Mesenchymal stem cell (in vitro differentiated cells and primary cell): Measurements from ENCODE around the gene FANK1.
"Not testable (repeated sequence)": the region's sequence is repeated elsewhere in the genome, so short reads cannot be mapped to it uniquely, and the experiment has no call there.

Experiments used
- DNase-seq: peaks from one replicate; pipeline ENCODE4 v3.0.0-alpha.2; 2013
- H2AFZ ChIP-seq: one replicate; pipeline ENCODE4 v1.6.1; 2013; ENCODE audit warnings: low read depth, mild to moderate bottlenecking, control low read depth, inconsistent platforms, low read length, moderate library complexity
- H2AK5ac ChIP-seq: 2 replicates; pipeline ENCODE4 v1.6.1; 2013; ENCODE audit warnings: low read length, moderate library complexity, mild to moderate bottlenecking, inconsistent platforms; ENCODE audit not compliant: severe bottlenecking
- H2BK120ac ChIP-seq: one replicate; pipeline ENCODE4 v1.6.1; 2013; ENCODE audit warnings: low read depth, mild to moderate bottlenecking, inconsistent platforms, low read length, moderate library complexity
- H2BK12ac ChIP-seq, 2 experiments: one replicate each; pipeline ENCODE4 v1.6.1; 2013; ENCODE audit warnings: inconsistent platforms in 2 of 2, low read length in 2 of 2, mild to moderate bottlenecking in 2 of 2, moderate library complexity in 2 of 2, control low read depth in 1 of 2
- H2BK15ac ChIP-seq: one replicate; pipeline ENCODE4 v1.6.1; 2013; ENCODE audit warnings: mild to moderate bottlenecking, low read depth, inconsistent platforms; ENCODE audit not compliant: poor library complexity, severe bottlenecking
- H2BK5ac ChIP-seq: 2 replicates; pipeline ENCODE4 v1.6.1; 2013; ENCODE audit warnings: low read depth, mild to moderate bottlenecking, low read length, control low read depth, inconsistent platforms; ENCODE audit not compliant: poor library complexity, severe bottlenecking
- H3K14ac ChIP-seq, 2 experiments: one replicate each; pipeline ENCODE4 v1.6.1; 2013; ENCODE audit warnings: inconsistent platforms in 2 of 2, low read length in 2 of 2, control low read depth in 1 of 2, mild to moderate bottlenecking in 1 of 2, moderate library complexity in 1 of 2
- H3K18ac ChIP-seq, 2 experiments: one replicate each; pipeline ENCODE4 v1.6.1; 2013; ENCODE audit warnings: inconsistent platforms in 2 of 2, low read length in 2 of 2, control low read depth in 1 of 2, low read depth in 1 of 2, mild to moderate bottlenecking in 1 of 2
- H3K23ac ChIP-seq, 2 experiments: one replicate each; pipeline ENCODE4 v1.6.1; 2013; ENCODE audit warnings: inconsistent platforms in 2 of 2, low read length in 2 of 2, mild to moderate bottlenecking in 2 of 2, moderate library complexity in 2 of 2, control low read depth in 1 of 2
- H3K27ac ChIP-seq: 2 replicates; pipeline ENCODE4 v1.5.1; 2013; ENCODE audit warnings: mild to moderate bottlenecking, moderate library complexity, low read length, control low read depth, inconsistent platforms; ENCODE audit not compliant: poor library complexity, severe bottlenecking
- H3K27me3 ChIP-seq, 2 experiments: 2 replicates each; pipeline versions ENCODE4 v1.6.1 to v1.7.0; 2013; ENCODE audit warnings: low read length in 2 of 2, mild to moderate bottlenecking in 2 of 2, moderate library complexity in 2 of 2, control low read depth in 1 of 2, inconsistent platforms in 1 of 2; ENCODE audit not compliant: control insufficient read depth in 1 of 2, insufficient read depth in 1 of 2
- H3K36me3 ChIP-seq, 2 experiments: 2 replicates each; pipeline versions ENCODE4 v1.6.1 to v1.7.0; 2013; ENCODE audit warnings: low read length in 2 of 2, control low read depth in 1 of 2, inconsistent platforms in 1 of 2, low read depth in 1 of 2, mild to moderate bottlenecking in 1 of 2; ENCODE audit not compliant: insufficient read depth in 2 of 2, control insufficient read depth in 1 of 2
- H3K4ac ChIP-seq, 2 experiments: one replicate each; pipeline ENCODE4 v1.6.1; 2013; ENCODE audit warnings: inconsistent platforms in 2 of 2, low read length in 2 of 2, mild to moderate bottlenecking in 2 of 2, moderate library complexity in 2 of 2, control low read depth in 1 of 2, low read depth in 1 of 2
- H3K4me1 ChIP-seq: 2 replicates; pipeline ENCODE4 v1.6.1; 2013; ENCODE audit warnings: low read depth, low read length, control low read depth; ENCODE audit not compliant: control insufficient read depth, insufficient read depth
- H3K4me2 ChIP-seq: 2 replicates; pipeline ENCODE4 v1.6.1; 2013; ENCODE audit warnings: low read length, mild to moderate bottlenecking, inconsistent platforms; ENCODE audit not compliant: poor library complexity, severe bottlenecking
- H3K4me3 ChIP-seq, 2 experiments: 2 replicates each; pipeline versions ENCODE4 v1.5.1 to v1.7.0; 2013; ENCODE audit warnings: low read length in 2 of 2, mild to moderate bottlenecking in 2 of 2, control low read depth in 1 of 2, low read depth in 1 of 2; ENCODE audit not compliant: insufficient read depth in 1 of 2
- H3K79me1 ChIP-seq: replicated peaks from 2 replicates; pipeline ENCODE4 v1.6.1; 2013; ENCODE audit warnings: mild to moderate bottlenecking, control low read depth, low read length, inconsistent platforms; ENCODE audit not compliant: poor library complexity, severe bottlenecking
- H3K9ac ChIP-seq: 2 replicates; pipeline ENCODE4 v1.7.0; 2013; ENCODE audit warnings: mild to moderate bottlenecking, low read length, moderate library complexity
- H3K9me3 ChIP-seq: 2 replicates; pipeline ENCODE4 v1.7.0; 2013; ENCODE audit warnings: mild to moderate bottlenecking, low read length; ENCODE audit not compliant: control insufficient read depth
- H4K8ac ChIP-seq: one replicate; pipeline ENCODE4 v1.6.1; 2013; ENCODE audit warnings: inconsistent platforms, mild to moderate bottlenecking, low read length, moderate library complexity
- H4K91ac ChIP-seq: one replicate; pipeline ENCODE4 v1.6.1; 2013; ENCODE audit warnings: mild to moderate bottlenecking, low read length, inconsistent platforms
- WGBS: methylation state at CpG from one replicate; pipeline ENCODE4 v1.1.7; 2013; ENCODE audit warnings: mixed read lengths; 5-methylcytosine and 5-hydroxymethylcytosine counted together

Gene FANK1

DNA sequence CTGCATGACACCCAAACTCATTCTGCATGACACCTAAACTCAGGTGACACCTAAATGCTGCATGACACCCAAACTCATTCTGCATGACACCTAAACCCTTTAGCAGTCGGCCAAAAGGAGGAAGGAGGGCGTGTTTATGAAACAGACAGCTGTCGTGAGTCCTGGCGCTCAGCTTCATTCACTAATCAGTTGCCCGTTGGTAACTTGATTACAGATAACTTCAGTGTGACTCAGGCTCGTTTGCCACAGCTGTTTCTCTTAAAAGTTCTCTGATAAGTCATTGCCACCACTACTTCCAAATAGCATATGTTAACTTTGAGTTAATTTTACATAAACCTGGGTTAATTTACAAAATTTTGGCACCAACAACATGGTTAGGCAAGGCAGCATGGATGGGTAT lies 16.9 kb downstream of the FANK1 start:
- H3K9ac ChIP-seq, H3K9me3 ChIP-seq, H4K8ac ChIP-seq, DNase-seq, H3K36me3 ChIP-seq, H3K4ac ChIP-seq, H3K4me2 ChIP-seq, H2BK12ac ChIP-seq, H4K91ac ChIP-seq, H3K23ac ChIP-seq, H2BK5ac ChIP-seq, H3K4me1 ChIP-seq, H3K18ac ChIP-seq, H3K4me3 ChIP-seq, H2BK15ac ChIP-seq, H2AK5ac ChIP-seq, H3K14ac ChIP-seq, H3K79me1 ChIP-seq, H3K27ac ChIP-seq, H2BK120ac ChIP-seq, H2AFZ ChIP-seq, H3K27me3 ChIP-seq: not testable (repeated sequence)
- WGBS: 61% methylated on average over 6 of the region's 6 CpGs

DNA sequence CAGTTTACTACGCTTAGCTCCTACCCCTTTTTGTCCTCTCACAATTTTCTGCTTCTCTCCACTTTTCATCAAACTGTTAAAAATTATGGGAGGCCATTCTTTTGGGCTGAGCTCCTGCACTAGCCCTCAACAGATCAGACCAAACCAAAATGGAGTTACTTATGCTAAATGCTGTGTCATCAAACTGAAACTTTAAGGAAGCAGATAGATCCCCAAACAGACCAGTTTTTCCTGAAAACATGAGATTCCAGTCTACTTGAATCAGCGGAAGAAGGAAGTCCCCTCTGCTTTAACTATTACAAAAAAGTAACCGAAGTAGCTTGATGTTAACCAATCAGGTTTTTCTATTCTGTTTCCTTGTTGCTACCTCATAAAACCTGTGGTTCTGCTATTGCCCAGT lies 20.6 kb downstream of the FANK1 start:
- 65% methylated on average over 2 of the region's 3 CpGs for WGBS
- H4K8ac ChIP-seq: no peak overlapping the region
- no peak overlapping the region for H3K18ac ChIP-seq
- no peaks in the 10 kb centered on the region for H3K4me1 ChIP-seq
- no peak overlapping the region for H3K4me2 ChIP-seq
- H3K9me3 ChIP-seq: no peaks in the 10 kb centered on the region
- H3K27ac ChIP-seq: no peak overlapping the region
- no peak overlapping the region for H4K91ac ChIP-seq
- no peaks in the 10 kb centered on the region for H3K27me3 ChIP-seq
- no peak overlapping the region for H2AK5ac ChIP-seq
- H2AFZ ChIP-seq: no peak overlapping the region
- no peak overlapping the region for H3K4me3 ChIP-seq
- no peak overlapping the region for H3K14ac ChIP-seq
- no peak overlapping the region for H3K9ac ChIP-seq
- H3K79me1 ChIP-seq: no peaks in the 10 kb centered on the region
- no peak overlapping the region for H2BK12ac ChIP-seq
- H2BK120ac ChIP-seq: no peak overlapping the region
- no peak overlapping the region for H2BK5ac ChIP-seq
- H3K36me3 ChIP-seq: no peaks in the 10 kb centered on the region
- DNase-seq: no peak
- H3K4ac ChIP-seq: no peak overlapping the region
- H2BK15ac ChIP-seq: no peak overlapping the region
- H3K23ac ChIP-seq: no peak overlapping the region

DNA sequence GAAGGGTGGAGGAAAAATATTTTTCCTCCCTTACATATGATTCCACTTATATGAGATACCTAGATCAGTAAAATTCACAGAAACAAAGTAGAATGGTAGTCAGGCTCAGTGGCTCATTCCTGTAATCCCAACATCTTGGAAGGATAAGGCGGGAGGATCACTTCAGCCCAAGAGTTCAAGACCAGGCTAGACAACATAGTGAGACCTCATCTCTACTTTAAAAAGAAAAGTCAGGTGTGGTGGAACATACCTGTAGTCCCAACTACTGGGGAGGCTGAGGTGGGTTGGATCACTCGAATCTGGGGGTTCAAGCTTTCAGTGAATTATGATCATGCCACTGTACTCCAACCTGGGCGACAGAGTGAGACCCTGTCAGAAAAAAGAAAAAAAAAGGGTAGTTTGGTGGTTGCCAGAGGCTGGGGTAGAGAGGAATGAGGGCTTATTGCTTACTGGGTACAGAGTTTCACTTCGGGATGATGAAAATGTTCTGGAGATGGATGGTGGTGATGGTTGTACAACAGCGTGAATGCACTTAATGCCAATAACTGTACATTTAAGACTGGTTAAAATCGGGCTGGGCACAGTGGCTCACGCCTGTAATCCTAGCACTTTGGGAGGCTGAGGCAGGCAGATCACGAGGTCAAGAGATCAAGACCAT lies 21.5 kb downstream of the FANK1 start:
- not testable (repeated sequence) for H3K23ac ChIP-seq, H4K8ac ChIP-seq, H3K27ac ChIP-seq, H3K4me1 ChIP-seq, H3K79me1 ChIP-seq, H2BK5ac ChIP-seq, H2AK5ac ChIP-seq, H2AFZ ChIP-seq, H3K4me2 ChIP-seq, H3K4me3 ChIP-seq, H2BK15ac ChIP-seq, H3K4ac ChIP-seq, H2BK12ac ChIP-seq, H2BK120ac ChIP-seq, H4K91ac ChIP-seq, H3K14ac ChIP-seq, H3K27me3 ChIP-seq, H3K36me3 ChIP-seq, H3K18ac ChIP-seq, DNase-seq, H3K9ac ChIP-seq, H3K9me3 ChIP-seq
- WGBS: 86% methylated on average over 8 of the region's 8 CpGs

DNA sequence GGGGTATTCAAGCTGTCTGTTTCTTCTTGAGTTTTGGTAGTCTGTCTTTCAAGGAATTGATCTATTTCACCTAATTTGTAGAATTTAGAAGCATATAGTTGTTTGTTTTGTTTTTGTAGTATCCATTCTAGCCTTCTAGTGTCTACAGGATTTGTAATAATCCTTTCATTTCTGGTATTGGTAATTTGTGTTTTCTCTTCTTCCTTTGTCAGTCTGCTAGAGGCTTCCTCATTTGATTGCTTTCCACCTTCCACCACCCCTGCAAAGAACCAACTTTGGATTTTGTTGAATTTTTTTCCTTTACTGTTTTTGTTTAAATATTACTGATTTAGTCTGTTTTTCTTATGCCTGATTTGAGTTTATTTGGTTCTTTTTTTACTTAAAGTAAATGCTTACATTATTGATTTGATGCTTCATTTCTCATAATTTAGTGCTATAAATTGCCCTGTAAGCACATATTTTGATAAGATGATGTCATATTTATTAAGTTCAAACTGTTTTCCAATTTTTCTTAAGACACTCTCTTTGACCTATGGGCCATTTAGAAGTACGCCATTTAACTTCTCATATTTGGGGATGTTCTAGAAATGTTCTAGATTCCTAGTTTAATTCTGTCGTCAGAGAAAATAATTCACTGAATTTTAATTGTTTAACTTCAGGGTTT lies 25.4 kb downstream of the FANK1 start:
- not testable (repeated sequence) for H3K79me1 ChIP-seq, H3K23ac ChIP-seq, H3K14ac ChIP-seq, H3K9ac ChIP-seq, H4K91ac ChIP-seq, H3K4me3 ChIP-seq, H2BK120ac ChIP-seq, H3K4me2 ChIP-seq, DNase-seq, H4K8ac ChIP-seq, H3K27me3 ChIP-seq, H2BK12ac ChIP-seq, H3K4me1 ChIP-seq, H2BK15ac ChIP-seq, H2BK5ac ChIP-seq, H3K4ac ChIP-seq, H2AK5ac ChIP-seq, H3K36me3 ChIP-seq, H3K27ac ChIP-seq, H2AFZ ChIP-seq, H3K9me3 ChIP-seq, H3K18ac ChIP-seq
- WGBS: no CpG with 5 or more reads among the region's 2 CpGs
